ENCODE results near the gene AKR1C3.
"Not testable (repeated sequence)": the region's sequence is repeated elsewhere in the genome, so short reads cannot be mapped to it uniquely, and the experiment has no call there.

The AKR1C3 gene

GRCh38 chr10:5089865-5090264 is 4.3 kb upstream of the AKR1C3 start:
- peak; percentile 76 for DNase-seq

GRCh38 chr10:5090551-5090950 is 3.7 kb upstream of the AKR1C3 start:
- DNase-seq: no peak

GRCh38 chr10:5091196-5091595 is 3.0 kb upstream of the AKR1C3 start:
- no peak for DNase-seq

- DNase-seq: no peak
Measured at GRCh38 chr10:5092375-5092774, 1.8 kb upstream of the AKR1C3 start.

GRCh38 chr10:5092848-5093790 is 1.1 kb upstream of the AKR1C3 start:
- no peak for DNase-seq

- peak; percentile 52 for DNase-seq
Measured at GRCh38 chr10:5095687-5096086, 1.5 kb downstream of the AKR1C3 start.

GRCh38 chr10:5096108-5096507 is 1.9 kb downstream of the AKR1C3 start:
- DNase-seq: no peak

- DNase-seq: not testable (repeated sequence)
Measured at GRCh38 chr10:5102479-5102878, 8.3 kb downstream of the AKR1C3 start.

- no peak for DNase-seq
Measured at GRCh38 chr10:5103481-5103880, 9.3 kb downstream of the AKR1C3 start.

GRCh38 chr10:5105626-5106025 is 11.4 kb downstream of the AKR1C3 start:
- DNase-seq: no peak

- DNase-seq: peak; percentile 21
Measured at GRCh38 chr10:5106553-5106952, 12.3 kb downstream of the AKR1C3 start.

- DNase-seq: no peak
Measured at GRCh38 chr10:5107860-5108526, 13.8 kb downstream of the AKR1C3 start.

GRCh38 chr10:5108658-5109416 is 14.6 kb downstream of the AKR1C3 start:
- no peak for DNase-seq

GRCh38 chr10:5109861-5110260 is 15.6 kb downstream of the AKR1C3 start:
- DNase-seq: not testable (repeated sequence)

GRCh38 chr10:5116621-5117020 is 22.4 kb downstream of the AKR1C3 start:
- no peak for DNase-seq

GRCh38 chr10:5117026-5117425 is 22.8 kb downstream of the AKR1C3 start:
- DNase-seq: no peak

- DNase-seq: not testable (repeated sequence)
Measured at GRCh38 chr10:5119997-5120396, 25.8 kb downstream of the AKR1C3 start.

- no peak for DNase-seq
Measured at GRCh38 chr10:5123886-5124285, 29.7 kb downstream of the AKR1C3 start.

- no peak for DNase-seq
Measured at GRCh38 chr10:5125315-5126044, 31.3 kb downstream of the AKR1C3 start.

GRCh38 chr10:5135581-5135980 is 41.4 kb downstream of the AKR1C3 start:
- no peak for DNase-seq

GRCh38 chr10:5136468-5137087 is 42.4 kb downstream of the AKR1C3 start:
- no peak for DNase-seq

- not testable (repeated sequence) for DNase-seq
Measured at GRCh38 chr10:5137699-5138098, 43.5 kb downstream of the AKR1C3 start.

Data from hematopoietic multipotent progenitor cell treated with erythropoietin and hydrocortisone succinate and interleukin-3 and kit ligand, for 8 days (in vitro differentiated cells).